GM23338 (cell line): ENCODE measurements around the gene SHISA9. TPM values are rescaled to one million over a fixed set of nuclear protein-coding genes. Genes with fewer than 3 reads are reported as not detected.

Experiments
- ATAC-seq: fragments of 200-7000 bp; cut with Tn5 transposase; 3 replicates; pipeline ENCODE4 v1.9.1; 2020
- DNase-seq: peaks from one replicate; pipeline ENCODE4 v3.0.0-alpha.2; 2015; ENCODE audit warnings: low spot score
- H2AFZ ChIP-seq: fragments of 200-600 bp; sonication (generic); 2 replicates; pipeline ENCODE4 v1.8.0; 2016; ENCODE audit warnings: antibody characterized with exemption, mild to moderate bottlenecking, moderate library complexity
- H3F3A ChIP-seq: fragments of 200-600 bp; sonication (generic); replicated peaks from 2 replicates; pipeline ENCODE4 v1.8.0; 2017; ENCODE audit warnings: antibody characterized with exemption, mixed run types, low read depth
- H3K27ac ChIP-seq: fragments of 200-600 bp; sonication (generic); 2 replicates; pipeline ENCODE4 v1.6.1; 2016; ENCODE audit warnings: low read depth
- H3K27me3 ChIP-seq: fragments of 200-600 bp; sonication (generic); 2 replicates; pipeline ENCODE4 v1.8.0; 2016; ENCODE audit warnings: mild to moderate bottlenecking, mixed run types, moderate library complexity; ENCODE audit not compliant: insufficient read depth
- H3K36me3 ChIP-seq: fragments of 200-600 bp; sonication (generic); 2 replicates; pipeline ENCODE4 v1.8.0; 2016; ENCODE audit warnings: mild to moderate bottlenecking; ENCODE audit not compliant: insufficient read depth
- H3K4me1 ChIP-seq: fragments of 200-600 bp; sonication (generic); 2 replicates; pipeline ENCODE4 v1.8.0; 2016; ENCODE audit warnings: mild to moderate bottlenecking, moderate library complexity; ENCODE audit not compliant: insufficient read depth
- H3K4me2 ChIP-seq: fragments of 200-600 bp; sonication (generic); 2 replicates; pipeline ENCODE4 v1.7.1; 2017; ENCODE audit warnings: mixed run types
- H3K4me3 ChIP-seq: fragments of 200-600 bp; sonication (generic); 2 replicates; pipeline ENCODE4 v1.6.1; 2016; ENCODE audit warnings: mixed run types
- H3K79me2 ChIP-seq: fragments of 200-600 bp; sonication (generic); replicated peaks from 2 replicates; pipeline ENCODE4 v1.8.0; 2017; ENCODE audit warnings: mild to moderate bottlenecking; ENCODE audit not compliant: insufficient read depth
- H3K9me2 ChIP-seq: fragments of 200-600 bp; sonication (generic); 2 replicates; pipeline ENCODE4 v1.8.0; 2017; ENCODE audit not compliant: insufficient read depth
- H4K20me1 ChIP-seq: fragments of 200-600 bp; sonication (generic); replicated peaks from 2 replicates; pipeline ENCODE4 v1.8.0; 2017; ENCODE audit warnings: mild to moderate bottlenecking; ENCODE audit not compliant: insufficient read depth
- H3K27ac Mint-ChIP-seq: 2 replicates; pipeline ENCODE4 v1.8.0; 2020; ENCODE audit warnings: inconsistent platforms, mild to moderate bottlenecking, moderate library complexity, mixed read lengths
- H3K27me3 Mint-ChIP-seq: 3 replicates; pipeline ENCODE4 v1.8.0; 2022; ENCODE audit warnings: low read depth, mild to moderate bottlenecking, moderate library complexity, mixed read lengths, inconsistent platforms; ENCODE audit not compliant: insufficient read depth, poor library complexity
- H3K36me3 Mint-ChIP-seq: 3 replicates; pipeline ENCODE4 v1.8.0; 2021; ENCODE audit warnings: low read depth, mild to moderate bottlenecking, inconsistent platforms, moderate library complexity, mixed read lengths
- H3K4me1 Mint-ChIP-seq: 3 replicates; pipeline ENCODE4 v1.8.0; 2020; ENCODE audit warnings: mild to moderate bottlenecking, inconsistent platforms, mixed read lengths
- H3K4me3 Mint-ChIP-seq: 3 replicates; pipeline ENCODE4 v1.8.0; 2021; ENCODE audit warnings: moderate library complexity, mild to moderate bottlenecking, inconsistent platforms, mixed read lengths
- H3K9me3 Mint-ChIP-seq: 3 replicates; pipeline ENCODE4 v1.8.0; 2020; ENCODE audit warnings: moderate library complexity, mild to moderate bottlenecking, inconsistent platforms, mixed read lengths
- CREB1 ChIP-seq: fragments of 250-450 bp; sonication (Bioruptor Pico); IDR thresholded peaks from 2 replicates; pipeline ENCODE4 v1.5.0; 2020; ENCODE audit warnings: low read depth, mild to moderate bottlenecking, moderate library complexity
- CTCF ChIP-seq, 2 experiments: fragments of 200-600 bp in 1 of 2; sonication (generic) in 1 of 2; conservative IDR thresholded peaks; 2 replicates each; pipeline versions ENCODE4 v1.5.1 to v1.6.1; 2016 to 2017; ENCODE audit warnings: antibody characterized with exemption in 2 of 2, low read depth in 2 of 2, mild to moderate bottlenecking in 2 of 2, moderate library complexity in 1 of 2
- ETS1 ChIP-seq: IDR thresholded peaks from 2 replicates; pipeline ENCODE4 v1.6.1; 2016; ENCODE audit warnings: antibody characterized with exemption
- EZH2 ChIP-seq: fragments of 200-600 bp; sonication (generic); IDR thresholded peaks from one replicate; pipeline ENCODE4 v1.8.0; 2017; ENCODE audit warnings: antibody characterized with exemption, mild to moderate bottlenecking, low read depth; ENCODE audit not compliant: unreplicated experiment
- EZH2phosphoT487 ChIP-seq: fragments of 200-600 bp; sonication (generic); IDR thresholded peaks from one replicate; pipeline ENCODE4 v1.8.1; 2018; ENCODE audit warnings: antibody characterized with exemption; ENCODE audit not compliant: unreplicated experiment
- JUNB ChIP-seq: IDR thresholded peaks from one replicate; pipeline ENCODE4 v1.6.1; 2016; ENCODE audit warnings: antibody characterized with exemption; ENCODE audit not compliant: unreplicated experiment
- NANOG ChIP-seq: IDR thresholded peaks from 2 replicates; pipeline ENCODE4 v1.6.1; 2016; ENCODE audit warnings: antibody characterized with exemption, borderline replicate concordance
- POLR2AphosphoS5 ChIP-seq: IDR thresholded peaks from 2 replicates; pipeline ENCODE4 v1.6.1; 2016; ENCODE audit warnings: antibody characterized with exemption, low read depth
- REST ChIP-seq: IDR thresholded peaks from one replicate; pipeline ENCODE4 v1.6.1; 2018; ENCODE audit warnings: antibody characterized with exemption; ENCODE audit not compliant: unreplicated experiment
- STAT1 ChIP-seq: IDR thresholded peaks from one replicate; pipeline ENCODE4 v1.6.1; 2016; ENCODE audit warnings: antibody characterized with exemption; ENCODE audit not compliant: unreplicated experiment
- ZNF114 ChIP-seq: fragments of 250-450 bp; sonication (Bioruptor Pico); IDR thresholded peaks from 2 replicates; pipeline ENCODE4 v1.5.0; 2020; ENCODE audit warnings: mild to moderate bottlenecking, moderate library complexity
- ZNF331 ChIP-seq: fragments of 250-450 bp; sonication (Bioruptor Pico); IDR thresholded peaks from 2 replicates; pipeline ENCODE4 v1.5.0; 2020; ENCODE audit warnings: low read depth, mild to moderate bottlenecking, moderate library complexity
- ZNF462 ChIP-seq: fragments of 250-450 bp; sonication (Bioruptor Pico); IDR thresholded peaks from 2 replicates; pipeline ENCODE4 v1.5.0; 2020; ENCODE audit warnings: mild to moderate bottlenecking, moderate library complexity
- polyA plus RNA-seq: library from polyadenylated mRNA; unstranded; fragments of >200 nt; fragmentation: Nextera tagmentation; extraction: Ambion mirVana; gene quantifications from 2 replicates; pipeline ENCODE4 v1.2.1, GENCODE V29; 2016
- total RNA-seq: library from RNA; depleted of rRNA; stranded (reverse); fragments of >200 nt; shearing (Covaris generic); gene quantifications from 2 replicates; pipeline ENCODE4 v1.2.3, GENCODE V29; 2014

Gene SHISA9
- total and polyA plus RNA-seq, 2 experiments from 2014 or later = 10.4 to 45.6 TPM

- Histone ChIP-seq H3K4me2 (no peak overlapping the region), H3K36me3 (no peaks in the 10 kb centered on the region), H4K20me1 (peaks cover 14% of the 10 kb centered on the region), H2AFZ (no peak overlapping the region), H3K27me3 (no peaks in the 10 kb centered on the region), H3K27ac (no peak overlapping the region), H3K4me1 (no peaks in the 10 kb centered on the region), H3K9me2 (peaks cover 17% of the 10 kb centered on the region; the same call in 1 of the 2 replicates), H3F3A (no peaks in the 10 kb centered on the region), H3K4me3 (no peak overlapping the region), H3K79me2 (peaks cover 49% of the 10 kb centered on the region)
- H3K36me3 Mint-ChIP-seq = no peaks in the 10 kb centered on the region
- TF ChIP-seq ZNF331 (no peak), EZH2 (no peak), STAT1 (no peak), POLR2AphosphoS5 (no peak), CREB1 (CRISPR knock-in tag) (no peak), ETS1 (no peak), JUNB (no peak), NANOG (no peak), EZH2phosphoT487 (no peak), REST (no peak), ZNF114 (CRISPR knock-in tag) (no peak), CTCF (conservative IDR thresholded peaks at IDR 0.05; ENCODE audit: low read depth in 2 of 2) (no peak), ZNF462 (CRISPR knock-in tag) (no peak)
- H3K4me3 Mint-ChIP-seq = no peak overlapping the region
- H3K27me3 Mint-ChIP-seq = no peaks in the 10 kb centered on the region
- H3K9me3 Mint-ChIP-seq = no peaks in the 10 kb centered on the region
- DNase-seq (no peak), ATAC-seq (no peak)
- H3K4me1 Mint-ChIP-seq = no peaks in the 10 kb centered on the region
- H3K27ac Mint-ChIP-seq = no peak overlapping the region
These were observed 129.4 kb downstream of the SHISA9 start for GRCh38 chr16:13030769-13031168.
